Stimulated activated CD8-positive, alpha-beta memory T cell treated with anti-CD3 and anti-CD28 coated beads, Interleukin-2, amount 100 ng/mL, for 48 hours (primary cell): Measurements from ENCODE around the gene MYH11.

Experiments
- DNase-seq, 2 donors: peaks; one replicate each; pipeline ENCODE4 v3.0.0-alpha.2; 2020; ENCODE audit warnings: low read depth in 2 of 2

Gene MYH11

GRCh38 chr16:15856901-15857698 is at the start of gene MYH11:
Gene MYH11, minus strand, starts transcription at chr16:15857028. Its CDS starts 18,776 bp downstream, at chr16:15838252.
- no peak for DNase-seq

- no peak for DNase-seq
Observed at GRCh38 chr16:15906439-15906838, 49.6 kb upstream of the MYH11 start.

DNA sequence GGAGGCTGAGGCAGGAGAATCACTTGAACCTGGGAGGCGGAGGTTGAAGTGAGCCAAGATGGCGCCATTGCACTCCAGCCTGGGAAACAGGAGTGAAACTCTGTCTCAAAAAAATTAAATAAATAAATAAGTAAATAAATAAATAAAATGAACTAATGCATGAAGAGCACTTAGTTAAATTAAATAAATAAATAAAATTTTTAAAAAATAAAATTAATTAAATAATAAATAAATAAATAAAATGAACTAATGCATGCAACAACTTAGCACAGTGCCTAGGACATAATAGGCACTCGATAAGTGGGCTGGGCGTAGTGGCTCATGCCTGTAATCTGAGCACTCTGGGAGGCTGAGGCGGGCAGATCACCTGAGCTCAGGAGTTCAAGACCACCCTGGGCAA is 47.1 kb upstream of the MYH11 start:
- no peak for DNase-seq

DNA sequence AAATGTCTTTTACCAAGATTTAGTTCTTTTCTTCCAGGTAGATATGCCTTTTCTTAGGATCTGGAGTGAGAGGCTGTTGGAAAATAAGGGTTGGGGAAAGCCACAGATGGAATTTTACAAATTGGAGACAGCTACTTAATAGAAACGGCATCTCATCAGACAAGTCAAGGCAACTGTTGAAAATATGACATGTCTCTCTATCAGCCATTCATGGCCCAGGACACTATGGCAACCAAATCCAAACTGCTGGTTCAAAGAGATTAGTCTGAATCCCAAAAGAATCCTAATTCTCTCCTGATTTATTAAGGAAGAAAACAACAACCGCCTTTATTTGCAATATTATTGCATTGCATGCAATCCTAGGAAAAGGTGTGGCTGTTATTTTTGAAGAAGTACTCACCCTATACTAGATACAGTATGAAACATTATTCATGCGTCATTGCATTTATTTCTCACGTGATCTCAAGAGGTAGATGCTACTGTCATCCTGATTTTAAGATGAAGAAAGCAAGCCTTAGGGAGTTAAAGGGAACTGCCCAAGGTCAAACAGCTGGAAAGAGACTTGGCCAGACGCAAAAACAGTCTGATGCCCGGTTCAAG is 44.2 kb upstream of the MYH11 start:
- DNase-seq = no peak

DNA sequence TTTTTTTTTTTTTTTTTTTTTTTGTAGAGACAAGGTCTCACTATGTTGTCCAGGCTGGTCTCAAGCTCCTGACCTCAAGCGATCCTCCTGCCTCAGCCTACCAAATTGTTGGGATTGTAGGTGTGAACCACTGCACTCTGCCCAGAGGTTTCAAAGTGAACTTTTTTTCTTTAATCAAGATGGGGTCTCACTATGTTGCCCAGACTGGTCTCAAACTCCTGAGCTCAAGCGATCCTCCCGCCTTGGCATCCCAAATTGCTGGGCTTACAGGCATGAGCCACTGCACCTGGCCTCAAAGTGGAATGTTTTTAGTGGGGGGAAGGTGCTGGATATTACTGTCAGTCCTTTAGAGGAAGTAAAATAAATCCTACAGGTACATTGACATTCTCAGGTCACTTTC is 43.5 kb upstream of the MYH11 start:
- DNase-seq = no peak

DNA sequence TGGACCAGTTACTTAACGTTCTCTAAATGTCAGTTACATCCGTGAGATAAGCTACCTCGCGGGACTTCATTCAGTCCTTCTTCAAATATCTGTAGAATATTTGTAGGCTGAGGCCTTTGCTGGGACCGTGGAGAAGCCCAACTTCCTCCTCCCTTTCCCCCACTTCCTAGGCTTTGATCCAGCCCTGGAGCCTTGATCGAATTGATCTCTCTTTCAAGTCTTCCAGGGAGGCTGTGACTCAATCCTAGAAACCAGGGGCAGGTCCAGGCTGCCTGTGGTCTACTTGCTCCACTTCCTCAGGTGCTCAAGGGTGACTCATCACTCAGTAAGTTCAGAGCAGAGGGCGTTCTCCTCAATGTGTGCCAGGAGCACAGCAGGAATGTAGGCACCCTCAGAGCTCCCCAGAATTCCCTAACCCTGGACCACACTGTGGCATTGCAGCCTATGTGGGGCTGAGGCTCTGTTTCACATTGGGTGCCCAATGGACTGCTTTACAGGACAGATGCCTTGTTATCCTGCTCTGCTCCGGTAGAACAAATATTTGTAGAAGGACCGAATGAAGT is 42.8 kb upstream of the MYH11 start:
- DNase-seq = peak; percentile 6 to 42

DNA sequence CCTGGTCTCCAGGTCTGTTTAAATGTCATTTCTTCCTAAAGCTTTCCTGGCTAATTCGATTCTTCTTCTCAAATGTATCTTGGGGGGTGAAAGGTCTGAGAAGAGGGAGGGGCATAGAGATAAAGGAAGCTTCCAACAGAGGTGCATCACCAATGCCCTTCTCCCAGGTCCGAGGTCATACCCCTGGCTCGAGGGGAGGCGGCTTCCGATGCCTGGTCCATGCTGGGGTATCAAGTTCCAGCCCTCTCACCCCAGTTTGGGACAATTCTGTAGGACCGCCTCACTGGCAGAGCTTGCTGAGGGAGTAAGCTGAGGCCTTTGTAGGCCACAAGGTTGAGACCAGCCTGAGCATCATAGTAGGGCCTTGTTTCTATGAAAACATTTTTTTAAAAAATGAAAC is 41.8 kb upstream of the MYH11 start:
- DNase-seq = no peak

GRCh38 chr16:15897834-15898254 is 41.0 kb upstream of the MYH11 start:
- DNase-seq = peak; percentile 19 to 41

- no peak for DNase-seq
Observed at GRCh38 chr16:15897121-15897780, 40.4 kb upstream of the MYH11 start.

DNA sequence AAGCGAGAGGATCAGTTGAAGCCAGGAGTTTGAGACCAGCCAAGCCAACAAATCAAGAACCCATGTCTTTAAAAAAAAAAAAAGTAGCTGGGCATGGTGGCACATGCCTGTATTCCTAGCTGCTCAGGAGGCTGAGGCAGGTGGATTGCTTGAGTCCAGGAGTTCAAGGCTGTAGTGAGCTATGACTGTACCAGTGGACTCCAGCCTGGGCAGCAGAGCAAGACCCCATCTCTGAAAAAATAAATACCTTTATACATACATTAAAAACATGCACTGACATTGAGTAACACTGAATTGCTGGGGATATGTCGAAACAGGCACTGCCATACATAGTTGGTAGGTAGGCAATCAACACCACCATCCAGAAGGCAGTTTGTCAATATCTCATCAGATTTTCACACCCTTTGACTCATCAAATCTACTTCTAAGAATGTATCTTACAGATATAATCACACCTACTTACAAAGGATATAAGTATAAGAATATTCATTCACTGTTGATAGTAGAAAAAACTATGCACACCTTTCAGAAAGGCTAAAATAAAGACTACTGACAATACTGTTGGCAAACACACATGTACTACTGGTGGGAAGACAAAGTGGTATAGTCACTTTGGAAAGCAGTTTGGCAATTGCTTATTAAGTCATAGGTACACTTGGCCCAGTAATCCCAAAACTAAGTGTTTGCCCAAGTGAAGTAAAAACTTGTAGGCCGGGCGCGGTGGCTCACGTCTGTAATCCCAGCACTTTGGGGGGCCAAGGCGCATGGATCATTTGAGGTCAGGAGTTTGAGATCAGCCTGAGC is 37.9 kb upstream of the MYH11 start:
- no peak for DNase-seq

- no peak for DNase-seq
Observed at GRCh38 chr16:15891508-15891907, 34.7 kb upstream of the MYH11 start.

DNA sequence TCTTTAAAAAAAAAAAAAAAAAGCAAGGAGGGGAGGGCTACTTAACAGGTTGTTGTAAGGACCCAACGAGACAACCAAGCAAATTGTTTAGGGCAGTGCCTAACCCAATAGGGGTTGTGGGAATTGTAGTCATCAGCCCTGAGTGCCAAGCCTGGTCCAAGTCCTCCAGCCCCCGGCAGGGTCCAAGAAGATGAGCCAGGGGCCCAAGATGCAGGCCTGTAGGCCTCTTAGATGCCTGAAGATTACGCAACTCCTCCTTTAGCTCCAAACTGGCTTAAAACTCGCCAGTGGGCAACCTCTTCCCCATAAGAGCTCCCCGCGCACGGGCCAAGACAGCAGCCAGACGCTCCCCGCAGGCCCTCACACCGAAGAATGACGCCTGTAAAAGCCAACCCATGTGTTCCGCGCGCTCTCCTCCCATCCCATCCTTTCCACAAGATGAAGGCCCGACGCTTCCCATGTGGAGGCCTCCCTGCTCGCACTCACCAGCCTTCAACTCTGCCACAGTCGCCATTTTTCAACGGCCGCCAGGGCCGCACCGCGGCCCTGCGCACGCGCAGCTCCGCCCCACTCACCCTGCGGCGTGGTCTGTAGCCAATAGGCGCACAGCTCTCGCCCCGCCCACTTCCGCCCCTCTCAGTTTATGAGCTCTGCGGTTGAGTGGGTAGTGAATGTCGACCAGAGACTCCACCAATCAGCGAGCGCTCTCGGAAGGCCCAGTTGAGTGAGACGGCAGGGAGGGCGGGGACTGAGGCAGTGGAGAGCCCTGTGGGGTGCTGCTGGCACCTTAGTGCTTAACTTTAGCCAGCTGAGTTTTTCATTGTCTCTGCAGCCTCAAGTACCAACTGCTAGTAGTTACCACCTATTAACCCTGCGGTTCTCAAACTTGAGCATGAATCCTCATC is 31.5 kb upstream of the MYH11 start, which contains the start of gene CEP20:
CEP20 (minus strand) TSS at position 532 of the 905 bp plus-strand sequence; CDS start at position 514, 18 bp downstream.
- peak; percentile 99 to 100 for DNase-seq

- no peak for DNase-seq
Observed at GRCh38 chr16:15887283-15887682, 30.5 kb upstream of the MYH11 start.

DNA sequence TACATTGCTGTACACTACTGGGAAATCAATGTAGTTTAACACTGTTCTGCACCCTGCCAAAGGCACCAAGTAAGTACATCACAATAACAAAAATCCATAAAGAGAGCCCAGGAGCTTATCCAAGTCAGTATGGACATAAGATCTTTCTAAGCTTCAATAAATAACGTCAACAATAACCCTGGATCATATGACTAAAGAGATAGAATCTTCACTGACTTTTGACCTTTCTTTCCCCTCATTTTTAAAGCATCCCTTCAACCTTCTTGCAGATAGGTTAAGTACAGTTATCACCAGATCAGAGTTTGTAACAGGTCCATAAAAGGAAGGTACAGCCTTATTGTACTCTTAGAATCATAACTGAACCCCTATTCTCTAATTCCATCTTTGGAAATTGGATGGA is 29.2 kb upstream of the MYH11 start:
- DNase-seq = no peak

GRCh38 chr16:15885560-15886001 is 28.8 kb upstream of the MYH11 start:
- no peak for DNase-seq

DNA sequence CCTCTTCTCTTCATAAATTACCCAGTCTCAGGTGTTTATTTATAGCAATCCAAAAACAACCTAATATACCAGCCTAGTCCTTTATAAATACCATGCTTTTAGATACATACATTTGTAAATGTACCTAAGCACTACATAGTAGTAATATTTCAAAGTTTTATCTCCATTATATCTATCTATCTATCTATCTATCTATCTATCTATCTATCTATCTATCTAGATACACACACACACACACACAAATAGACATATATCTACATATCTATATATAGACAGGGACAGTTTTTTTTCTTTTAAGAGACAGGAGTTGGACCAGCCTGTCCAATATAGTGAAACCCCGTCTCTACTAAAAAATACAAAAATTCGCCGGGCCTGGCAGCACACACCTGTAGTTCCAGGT is 25.7 kb upstream of the MYH11 start:
- no peak for DNase-seq

DNA sequence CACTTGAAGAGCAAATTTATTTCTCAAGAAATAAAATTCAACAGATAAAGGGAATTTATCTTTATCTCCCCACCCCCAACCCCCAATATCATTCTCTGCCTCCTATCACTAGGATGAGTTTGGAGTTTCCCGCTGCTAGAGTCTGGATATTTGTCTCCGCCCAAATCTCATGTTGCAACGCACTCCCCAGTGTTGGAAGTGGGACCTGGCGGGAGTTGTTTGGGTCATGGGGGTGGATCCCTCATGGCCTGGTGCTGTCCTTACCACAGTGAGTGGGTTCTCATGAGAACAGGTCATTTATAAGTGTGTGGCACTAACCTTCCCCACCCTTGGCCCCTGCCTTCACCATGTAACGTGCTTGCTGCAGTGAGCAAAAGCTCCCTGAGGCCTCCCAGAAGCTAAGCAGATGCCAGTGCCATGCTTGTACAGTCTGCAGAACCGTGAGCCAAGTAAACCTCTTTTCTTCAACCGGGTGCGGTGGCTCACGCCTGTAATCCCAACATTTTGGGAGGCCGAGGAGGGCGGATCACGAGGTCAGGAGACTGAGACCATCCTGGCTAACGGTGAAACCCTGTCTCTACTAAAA is 25.1 kb upstream of the MYH11 start:
- DNase-seq = no peak

- no peak for DNase-seq
Observed at GRCh38 chr16:15880434-15881308, 23.8 kb upstream of the MYH11 start.

DNA sequence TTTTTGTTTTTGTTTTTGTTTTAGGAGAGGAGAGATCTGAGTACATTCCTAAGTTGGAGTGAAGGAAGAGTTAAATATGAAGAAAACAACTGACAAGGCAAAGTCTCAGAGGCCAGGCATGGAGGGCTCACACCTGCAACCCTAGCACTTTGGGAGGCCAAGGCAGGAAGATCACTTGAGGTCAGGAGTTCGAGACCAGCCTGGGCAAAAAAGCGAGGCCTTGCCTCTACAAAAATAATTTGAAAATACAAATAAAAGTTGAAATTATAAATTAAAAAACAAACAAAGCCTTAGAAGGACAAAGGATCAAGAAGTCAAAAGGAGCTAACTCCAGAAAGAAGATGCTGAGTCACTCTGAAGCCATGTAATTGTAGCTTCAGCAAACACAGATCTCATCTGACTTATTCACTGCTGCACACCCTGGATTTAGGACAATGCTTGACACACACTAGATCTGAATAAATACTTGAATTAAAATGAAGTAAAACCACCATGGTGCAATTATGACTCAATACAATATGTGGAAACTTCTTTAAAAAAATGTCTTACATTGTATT is 22.5 kb upstream of the MYH11 start:
- DNase-seq = no peak
